Naive thymus-derived CD4-positive, alpha-beta T cell (primary cell): Measurements from ENCODE around the gene TMC8. TPM values are rescaled to one million over a fixed set of nuclear protein-coding genes. Genes with fewer than 3 reads are reported as not detected.

ENCODE experiments used
- polyA plus RNA-seq, 2 donors: library from polyadenylated mRNA; unstranded; fragments of 300-500 nt; fragmentation: Illumina TruSeq; gene quantifications; one replicate each; pipeline ENCODE4 v1.2.3, GENCODE V29; 2021
- total RNA-seq, 6 experiments: library from RNA in 5 of 6; stranded (reverse) in 5 of 6; gene quantifications; 1 replicate in 5 of 6; 2 replicates in 1 of 6; pipeline ENCODE4 v1.2.3 and lab custom pipeline; 2021 to 2026

The TMC8 gene
- total and polyA plus RNA-seq, 7 experiments from 2014 or later: 94.4 to 593 (median 492) TPM

Other genes starting within 250 kb of the TMC8 start
- gene TNRC6C, start 172.1 kb upstream of the TMC8 start, total RNA-seq: 100 to 1,000 TPM in 3 of 5 experiments, 10 to 100 TPM in 2; 28.6 to 133 (median 104) TPM
- gene TNRC6C, start 172.1 kb upstream of the TMC8 start, polyA plus RNA-seq: 1 to 10 TPM; 7.4 to 8.2 TPM
- 100 to 1,000 TPM; 574 to 808 (median 773) TPM for gene TMC6, start 2.0 kb upstream of the TMC8 start, total RNA-seq
- 100 to 1,000 TPM; 165 to 247 TPM for gene TMC6, start 2.0 kb upstream of the TMC8 start, polyA plus RNA-seq
- gene C17orf99, start 15.6 kb downstream of the TMC8 start, total RNA-seq: 1 to 10 TPM in 1 of 5 experiments, under 1 TPM in 1, not detected in 3; 0.10 to 1.0 TPM
- not detected for gene C17orf99, start 15.6 kb downstream of the TMC8 start, polyA plus RNA-seq
- gene SYNGR2, start 37.8 kb downstream of the TMC8 start, total RNA-seq: 100 to 1,000 TPM in 1 of 5 experiments, 10 to 100 TPM in 4; 47.6 to 109 (median 58.6) TPM
- 100 to 1,000 TPM in 1 of 2 donors, 10 to 100 TPM in 1; 94.6 to 118 TPM for gene SYNGR2, start 37.8 kb downstream of the TMC8 start, polyA plus RNA-seq
- 10 to 100 TPM in 1 of 5 experiments, 1 to 10 TPM in 1, under 1 TPM in 1, not detected in 2; 0.29 to 57.7 (median 1.0) TPM for gene TK1, start 56.3 kb downstream of the TMC8 start, total RNA-seq
- under 1 TPM; 0.20 to 0.28 TPM for gene TK1, start 56.3 kb downstream of the TMC8 start, polyA plus RNA-seq
- gene AFMID, start 56.6 kb downstream of the TMC8 start, total RNA-seq: 10 to 100 TPM in 1 of 5 experiments, 1 to 10 TPM in 4; 1.2 to 19.2 (median 3.0) TPM
- 1 to 10 TPM in 1 of 2 donors, under 1 TPM in 1; 0.99 to 1.1 TPM for gene AFMID, start 56.6 kb downstream of the TMC8 start, polyA plus RNA-seq
- gene BIRC5, start 83.5 kb downstream of the TMC8 start, total RNA-seq: 10 to 100 TPM in 1 of 5 experiments, not detected in 4; 49.0 TPM
- gene BIRC5, start 83.5 kb downstream of the TMC8 start, polyA plus RNA-seq: not detected
- gene TMEM235, start 100.9 kb downstream of the TMC8 start, total RNA-seq: not detected
- not detected for gene TMEM235, start 100.9 kb downstream of the TMC8 start, polyA plus RNA-seq
- 100 to 1,000 TPM in 3 of 5 experiments, 1 to 10 TPM in 2; 8.1 to 281 (median 110) TPM for gene SOCS3, start 229.3 kb downstream of the TMC8 start, total RNA-seq
- 100 to 1,000 TPM in 1 of 2 donors, 10 to 100 TPM in 1; 58.4 to 206 TPM for gene SOCS3, start 229.3 kb downstream of the TMC8 start, polyA plus RNA-seq
- 10 to 100 TPM; 66.6 to 84.3 (median 82.0) TPM for gene PGS1, start 247.9 kb downstream of the TMC8 start, total RNA-seq
- 10 to 100 TPM; 36.1 to 52.3 TPM for gene PGS1, start 247.9 kb downstream of the TMC8 start, polyA plus RNA-seq